ENCODE data around the gene GALR2. TPM values are rescaled to one million over a fixed set of nuclear protein-coding genes. Genes with fewer than 3 reads are reported as not detected.
"Not testable (repeated sequence)": the region's sequence is repeated elsewhere in the genome, so short reads cannot be mapped to it uniquely, and the experiment has no call there.

Gene GALR2
- total RNA-seq, 1 donor from 2014 or later = not detected

DNA sequence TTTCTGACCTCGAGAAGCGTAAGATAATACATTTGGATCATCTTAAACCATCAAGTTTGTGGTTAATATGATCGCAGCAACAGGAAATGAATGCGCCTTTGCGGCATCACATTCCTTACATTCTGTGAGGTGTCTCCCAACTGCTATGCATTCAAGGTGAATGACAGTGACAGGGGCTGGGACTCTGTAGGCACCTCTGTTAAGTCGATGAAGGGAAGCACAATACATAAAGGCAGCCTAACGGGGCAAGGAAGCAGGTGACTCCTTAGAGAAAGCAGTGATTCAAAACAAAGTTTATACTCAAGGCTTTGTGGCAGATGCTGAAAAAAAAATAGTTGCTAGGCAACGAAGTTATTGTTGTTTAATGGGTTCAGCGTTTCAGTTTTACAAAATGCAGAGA lies 25.9 kb upstream of the GALR2 start:
- no peak for DNase-seq
- intact Hi-C loops (cut with micrococcal nuclease) = no loop called here
- ATAC-seq = no peak

DNA sequence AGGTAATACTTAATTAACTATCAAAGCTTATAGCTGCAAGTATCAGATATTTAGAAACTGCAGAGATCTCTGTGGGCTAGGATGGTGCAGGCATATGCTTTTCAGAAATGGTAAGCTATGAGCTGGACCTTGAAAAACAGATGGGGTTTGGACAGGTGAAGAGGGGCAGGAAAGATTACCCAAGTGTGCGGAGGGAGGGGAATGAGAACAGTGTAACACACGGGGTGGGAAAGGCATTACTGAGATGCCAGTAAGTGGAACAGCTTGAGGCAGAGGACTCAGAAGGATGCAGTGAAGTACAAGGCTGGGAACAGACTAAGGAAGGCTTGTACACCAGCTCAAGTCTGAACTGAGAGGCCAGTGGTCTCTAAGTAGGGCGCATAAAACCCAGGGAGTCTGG lies 25.3 kb upstream of the GALR2 start:
- intact Hi-C loops (cut with micrococcal nuclease) = no loop called here
- ATAC-seq (no peak), DNase-seq (no peak)

DNA sequence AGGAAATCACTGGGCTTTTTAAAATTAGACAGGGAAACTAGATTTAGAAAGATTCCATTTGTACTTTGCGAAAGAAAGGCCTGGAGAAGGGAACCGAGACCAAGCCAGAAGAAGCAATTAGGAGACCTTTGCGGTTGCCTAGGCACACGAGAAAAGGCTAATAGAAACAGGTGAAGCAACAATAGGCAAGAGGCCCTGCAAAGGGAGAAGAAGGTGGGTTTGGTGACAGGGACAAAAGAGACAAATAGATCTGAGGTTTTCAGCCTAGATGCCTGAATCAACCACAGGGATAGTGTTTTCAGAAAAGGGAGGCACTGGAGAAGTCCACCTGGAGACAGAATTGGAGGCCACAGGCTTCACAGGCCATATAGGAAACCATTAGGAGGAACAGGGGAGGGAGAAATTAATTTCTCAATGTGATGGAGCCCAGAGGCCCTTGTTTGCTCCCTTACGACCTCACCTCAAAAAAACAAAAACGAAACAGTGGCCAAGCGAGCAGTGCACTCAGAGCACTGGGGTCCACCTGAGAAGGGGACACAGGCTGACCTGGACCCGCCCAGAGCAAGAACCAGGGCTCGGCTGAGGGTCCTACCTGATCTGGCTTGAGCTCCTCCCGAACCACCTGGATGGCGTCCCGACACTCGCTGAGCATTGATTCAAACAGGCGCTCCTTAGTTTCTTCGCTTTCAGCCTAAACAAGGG lies 24.6 kb upstream of the GALR2 start:
- no peak for DNase-seq
- no peak for ATAC-seq
- intact Hi-C loops (cut with micrococcal nuclease) = no loop called here

- DNase-seq = no peak
- ATAC-seq = peak; percentile 18
- intact Hi-C loops (cut with micrococcal nuclease) = no loop called here
Measured at GRCh38 chr17:76050538-76051467, 23.8 kb upstream of the GALR2 start.

DNA sequence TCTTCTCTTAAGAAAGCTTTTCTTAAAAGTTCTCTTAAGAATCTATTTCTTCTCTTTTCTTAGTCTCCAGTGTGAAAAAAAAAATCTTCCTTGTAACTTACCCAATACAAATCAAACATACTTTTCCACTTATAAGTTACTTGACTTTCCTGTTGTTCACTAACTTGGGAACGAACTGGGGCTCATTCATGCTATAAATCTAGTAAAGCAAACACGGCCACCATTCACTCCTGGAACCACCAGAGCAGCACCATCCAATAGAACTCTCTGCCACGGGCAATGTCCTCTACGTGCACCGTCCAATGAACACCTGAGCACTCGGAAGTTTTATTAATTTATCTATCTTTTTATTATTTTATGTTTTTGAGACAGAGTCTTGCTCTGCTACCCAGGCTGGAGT lies 23.0 kb upstream of the GALR2 start:
- intact Hi-C loops (cut with micrococcal nuclease) = no loop called here
- DNase-seq (no peak), ATAC-seq (no peak)

DNA sequence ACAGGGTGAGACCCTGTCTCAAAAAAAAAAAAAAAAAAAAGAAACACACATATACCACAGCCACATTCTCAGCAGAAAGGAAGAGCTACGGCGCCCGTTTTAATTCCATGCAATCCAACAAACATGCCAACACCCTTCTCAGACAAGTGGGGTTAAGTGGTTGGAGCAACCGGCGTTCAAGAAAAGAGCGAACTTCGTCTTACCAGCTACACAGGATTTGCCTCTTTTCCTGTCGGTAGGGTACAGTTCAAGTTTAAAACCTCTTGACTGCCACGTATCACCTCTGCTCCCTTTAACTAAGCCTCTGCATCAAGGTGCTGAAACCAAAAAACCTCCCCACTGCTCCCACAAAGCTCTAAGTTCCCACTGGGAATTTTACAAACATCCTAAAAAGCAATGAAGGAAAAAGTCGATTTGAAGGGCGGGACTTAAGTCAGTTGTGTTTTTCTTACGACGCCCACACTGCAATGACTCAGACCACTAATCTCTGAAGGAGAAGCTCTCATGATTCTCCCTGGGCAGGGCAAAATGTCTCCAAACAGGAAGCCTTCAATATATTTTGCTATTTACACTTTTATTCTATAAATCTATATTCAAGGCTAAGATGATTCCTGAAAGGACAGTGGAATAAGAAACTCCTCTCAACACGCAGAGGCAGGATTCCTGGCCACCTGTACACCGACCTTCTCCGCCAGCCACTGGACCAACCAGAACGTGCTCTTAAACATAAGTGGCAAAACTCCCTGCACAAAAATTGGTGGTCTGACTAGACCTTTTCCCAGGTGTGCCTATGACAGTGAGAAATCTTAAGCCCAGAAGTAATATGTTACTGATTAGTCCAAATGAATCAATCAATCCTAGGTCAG lies 21.1 kb upstream of the GALR2 start:
- DNase-seq (no peak), ATAC-seq (no peak)
- intact Hi-C loops (cut with micrococcal nuclease) = no loop called here

DNA sequence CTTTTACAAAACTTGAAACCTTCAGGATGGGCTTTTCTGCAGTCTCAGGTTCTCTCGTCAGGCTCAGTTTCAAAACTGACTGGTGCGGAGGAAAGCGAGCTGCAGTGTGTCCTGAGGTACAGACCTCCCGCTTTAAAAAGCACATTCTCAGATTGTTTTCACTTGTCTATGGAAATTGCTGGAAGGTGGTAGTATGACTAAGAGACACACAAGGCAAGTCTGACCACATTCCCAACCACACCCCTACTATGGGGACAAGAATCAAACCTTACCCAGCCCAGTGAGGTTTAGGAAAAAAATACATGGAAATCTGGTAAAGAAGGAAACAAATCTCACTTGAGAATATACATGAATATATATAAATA lies 20.5 kb upstream of the GALR2 start:
- DNase-seq = no peak
- no peak for ATAC-seq
- intact Hi-C loops (cut with micrococcal nuclease) = no loop called here

- intact Hi-C loops (cut with micrococcal nuclease) = no loop called here
- ATAC-seq (no peak), DNase-seq (no peak)
Measured at GRCh38 chr17:76056882-76057281, 17.7 kb upstream of the GALR2 start.

- intact Hi-C loops (cut with micrococcal nuclease); ATAC-seq: not testable (repeated sequence)
Measured at GRCh38 chr17:76058264-76058663, 16.3 kb upstream of the GALR2 start.

GRCh38 chr17:76063875-76064546 lies 10.6 kb upstream of the GALR2 start:
- DNase-seq (no peak), ATAC-seq (no peak)
- intact Hi-C loops (cut with micrococcal nuclease) = no loop called here

More at GRCh38 chr17:76058264-76058663, 16.3 kb upstream of the GALR2 start:
- not testable (repeated sequence) for DNase-seq

DNA sequence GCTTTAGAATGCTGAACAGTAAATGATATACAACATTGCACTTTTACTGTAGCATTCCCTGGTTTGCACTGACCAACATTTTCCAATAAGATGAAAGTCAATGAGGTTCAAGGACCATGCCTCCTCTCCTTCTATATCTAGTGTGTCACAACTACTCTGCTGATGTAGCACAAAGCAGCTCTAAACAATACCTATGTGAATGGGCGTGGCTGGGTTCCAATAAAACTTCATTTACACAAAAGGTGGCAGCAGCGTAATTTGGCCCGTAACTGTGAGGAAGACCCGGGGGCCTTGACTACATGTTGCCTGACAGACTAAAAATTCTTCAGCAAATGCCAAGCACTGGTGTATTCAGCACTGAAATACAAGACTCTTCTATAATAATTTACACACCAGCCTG lies 8.8 kb upstream of the GALR2 start:
- intact Hi-C loops (cut with micrococcal nuclease) = no loop called here
- ATAC-seq = no peak

DNA sequence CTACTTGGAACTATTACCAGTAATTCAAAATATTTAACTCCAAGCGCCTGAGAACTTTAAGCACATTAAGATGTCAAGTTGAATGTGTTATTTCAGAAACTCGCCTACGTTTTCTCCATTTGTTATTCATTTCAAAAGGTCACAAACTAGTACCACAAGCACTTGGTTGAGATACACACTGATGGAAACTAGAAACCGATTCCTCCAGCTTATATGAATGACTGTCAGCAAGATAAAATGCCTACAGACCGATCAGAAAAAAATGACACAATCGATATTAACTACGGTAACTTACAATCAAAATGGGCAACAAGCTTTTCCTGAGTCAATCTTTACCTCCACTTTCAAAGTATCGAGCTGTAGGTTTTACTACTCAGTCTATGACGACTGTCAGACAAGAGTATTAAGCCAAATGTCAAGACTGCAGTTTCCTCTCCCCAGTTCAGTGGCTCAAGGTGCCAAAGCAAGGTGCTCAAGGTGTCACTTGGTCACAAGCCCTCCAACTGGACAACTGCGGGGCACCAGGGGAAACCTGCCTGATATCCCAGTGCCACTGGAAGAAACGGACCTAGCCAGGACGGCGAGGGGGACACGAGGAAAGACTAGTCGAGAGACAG lies 2.9 kb upstream of the GALR2 start:
- intact Hi-C loops (cut with micrococcal nuclease) = no loop called here
- ATAC-seq = no peak
- no peak for DNase-seq

More for the DNA sequence above, 8.8 kb upstream of the GALR2 start:
- no peak for DNase-seq

GRCh38 chr17:76072148-76072858 lies 2.3 kb upstream of the GALR2 start, which contains the start of gene SRP68:
Gene SRP68 (minus strand): TSS chr17:76072517. CDS start chr17:76072491, 26 bp downstream.
- ATAC-seq = peak; percentile 100
- DNase-seq = peak; percentile 95
- intact Hi-C loops (cut with micrococcal nuclease) = no loop called here

DNA sequence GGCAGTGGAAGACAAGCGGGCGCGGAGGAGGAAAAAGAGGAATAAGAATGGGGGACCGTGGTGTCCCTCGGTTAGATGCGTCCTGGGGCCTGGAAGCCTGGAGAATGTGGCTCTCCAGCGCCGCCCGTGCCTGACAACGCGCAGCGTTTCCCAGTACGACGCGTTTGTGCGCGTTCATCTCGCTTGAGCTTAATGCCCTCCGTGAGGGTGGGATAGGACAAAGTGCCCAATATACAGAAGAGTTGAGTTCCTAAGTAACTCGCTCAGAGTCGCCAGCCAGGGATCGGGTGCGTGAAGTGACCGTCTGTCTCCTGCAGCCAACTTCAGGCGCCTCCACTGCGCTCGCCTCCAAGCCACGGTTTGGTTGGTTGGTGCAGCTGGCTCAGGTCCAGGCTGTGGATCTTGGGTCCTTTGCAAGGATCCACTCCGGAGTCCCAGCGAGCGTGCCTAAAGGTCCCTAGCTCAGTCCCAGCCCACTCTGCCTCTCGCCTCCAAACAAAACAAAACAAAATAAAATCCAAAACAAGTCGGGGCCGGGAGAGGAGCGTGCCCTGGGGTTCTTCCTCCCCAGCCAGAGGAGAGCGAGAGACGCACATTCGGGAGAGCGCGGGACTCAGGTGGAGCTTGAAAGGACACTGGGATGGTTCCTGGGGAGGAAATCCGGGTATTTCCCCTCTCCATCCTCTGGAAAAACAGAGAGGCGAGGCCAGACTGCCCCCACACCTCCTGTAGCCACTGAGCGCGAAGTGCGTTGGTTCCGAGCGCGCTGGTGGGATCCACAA lies 974 bp downstream of the GALR2 start:
- DNase-seq (no peak), ATAC-seq (no peak)
- intact Hi-C loops (cut with micrococcal nuclease) = no loop called here

DNA sequence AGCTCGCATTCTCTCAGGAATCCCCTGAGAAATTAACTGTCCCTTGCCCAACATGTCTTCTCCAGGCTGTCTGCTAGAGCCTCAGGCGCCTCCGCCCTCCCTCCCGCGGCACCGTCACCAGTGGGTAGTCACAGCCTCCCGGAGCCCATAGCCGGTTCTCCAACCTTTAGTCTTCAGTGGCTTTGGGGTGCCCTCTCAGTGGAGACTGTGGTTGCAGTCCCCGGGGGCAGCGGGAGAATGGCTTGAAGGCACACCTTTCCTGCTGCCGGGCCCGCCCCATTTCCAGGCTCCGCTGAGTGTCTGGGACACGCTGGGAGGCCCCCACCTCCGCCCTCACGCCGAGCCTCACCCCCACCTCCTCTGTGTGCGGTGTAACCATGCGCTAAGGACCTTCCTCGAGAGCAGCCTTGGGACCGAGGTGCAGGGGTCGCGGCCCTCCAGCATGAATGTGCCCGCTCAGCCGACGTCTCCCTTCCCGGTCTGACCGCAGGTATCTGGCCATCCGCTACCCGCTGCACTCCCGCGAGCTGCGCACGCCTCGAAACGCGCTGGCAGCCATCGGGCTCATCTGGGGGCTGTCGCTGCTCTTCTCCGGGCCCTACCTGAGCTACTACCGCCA lies 1.7 kb downstream of the GALR2 start:
- intact Hi-C loops (cut with micrococcal nuclease) = no loop called here
- no peak for ATAC-seq

DNA sequence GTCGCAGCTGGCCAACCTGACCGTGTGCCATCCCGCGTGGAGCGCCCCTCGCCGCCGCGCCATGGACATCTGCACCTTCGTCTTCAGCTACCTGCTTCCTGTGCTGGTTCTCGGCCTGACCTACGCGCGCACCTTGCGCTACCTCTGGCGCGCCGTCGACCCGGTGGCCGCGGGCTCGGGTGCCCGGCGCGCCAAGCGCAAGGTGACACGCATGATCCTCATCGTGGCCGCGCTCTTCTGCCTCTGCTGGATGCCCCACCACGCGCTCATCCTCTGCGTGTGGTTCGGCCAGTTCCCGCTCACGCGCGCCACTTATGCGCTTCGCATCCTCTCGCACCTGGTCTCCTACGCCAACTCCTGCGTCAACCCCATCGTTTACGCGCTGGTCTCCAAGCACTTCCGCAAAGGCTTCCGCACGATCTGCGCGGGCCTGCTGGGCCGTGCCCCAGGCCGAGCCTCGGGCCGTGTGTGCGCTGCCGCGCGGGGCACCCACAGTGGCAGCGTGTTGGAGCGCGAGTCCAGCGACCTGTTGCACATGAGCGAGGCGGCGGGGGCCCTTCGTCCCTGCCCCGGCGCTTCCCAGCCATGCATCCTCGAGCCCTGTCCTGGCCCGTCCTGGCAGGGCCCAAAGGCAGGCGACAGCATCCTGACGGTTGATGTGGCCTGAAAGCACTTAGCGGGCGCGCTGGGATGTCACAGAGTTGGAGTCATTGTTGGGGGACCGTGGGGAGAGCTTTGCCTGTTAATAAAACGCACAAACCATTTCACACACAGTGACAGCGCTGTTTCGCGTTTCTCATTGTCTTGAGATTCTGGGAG lies 2.4 kb downstream of the GALR2 start:
- no peak for DNase-seq
- intact Hi-C loops (cut with micrococcal nuclease) = no loop called here
- ATAC-seq = no peak

More for the DNA sequence above, 1.7 kb downstream of the GALR2 start:
- DNase-seq = no peak

All from left ventricle myocardium superior (tissue), 1 donor.